GM18868 (cell line): ENCODE data around the gene RABGAP1L.

ENCODE experiments used
- ATAC-seq: cut with Tn5 transposase; IDR thresholded peaks from one replicate; pipeline ENCODE4 v1.9.1; 2021; ENCODE audit warnings: mild to moderate bottlenecking, moderate library complexity; ENCODE audit not compliant: unreplicated experiment

RABGAP1L gene

DNA sequence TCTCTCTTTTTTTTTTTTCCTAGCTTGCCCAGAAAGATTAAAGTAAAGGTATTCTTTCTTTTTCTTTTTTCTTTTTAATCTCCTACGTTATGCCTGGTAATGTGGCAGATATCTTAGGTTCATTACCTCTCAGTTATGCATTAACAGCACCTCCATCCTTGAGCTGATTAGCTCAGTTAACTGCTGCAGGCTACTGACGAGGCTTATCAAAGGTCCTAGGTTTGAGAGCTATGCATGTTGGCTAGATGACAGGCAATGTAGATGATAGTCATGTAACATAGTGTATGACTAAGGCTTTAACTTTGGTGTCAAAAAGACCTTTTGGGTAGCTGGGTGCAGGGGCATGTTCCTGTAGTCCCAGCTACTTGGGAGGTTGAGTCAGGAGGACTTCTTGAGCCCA is 786.7 kb downstream of the RABGAP1L start:
- ATAC-seq, result no peak

- no peak for ATAC-seq
Measured at GRCh38 chr1:174949061-174949460, 789.7 kb downstream of the RABGAP1L start.

- ATAC-seq, result no peak
Measured at GRCh38 chr1:174949645-174950044, 790.3 kb downstream of the RABGAP1L start.

- ATAC-seq, result peak; percentile 51
Measured at GRCh38 chr1:174953285-174954072, 794.2 kb downstream of the RABGAP1L start.

DNA sequence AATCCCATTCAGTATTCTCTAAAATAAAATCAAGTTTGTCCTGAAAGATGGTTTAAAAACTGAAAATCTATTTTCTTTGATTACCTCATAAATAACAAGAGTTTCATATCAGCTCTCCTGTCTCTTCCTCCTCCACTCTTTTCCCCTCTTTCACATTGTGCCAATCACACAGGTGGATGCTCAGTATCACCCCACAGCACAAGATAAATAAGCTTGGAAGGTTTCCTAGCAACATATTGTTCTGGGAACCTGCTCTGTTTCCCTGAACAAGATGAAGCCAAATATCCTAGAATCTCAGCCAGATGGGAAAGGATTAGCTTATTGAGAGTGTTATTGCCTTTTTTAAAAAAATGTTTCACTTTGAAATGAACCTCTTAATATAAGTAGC is 794.7 kb downstream of the RABGAP1L start:
- peak; percentile 17 for ATAC-seq

- no peak for ATAC-seq
Measured at GRCh38 chr1:174954671-174955669, 795.6 kb downstream of the RABGAP1L start.

DNA sequence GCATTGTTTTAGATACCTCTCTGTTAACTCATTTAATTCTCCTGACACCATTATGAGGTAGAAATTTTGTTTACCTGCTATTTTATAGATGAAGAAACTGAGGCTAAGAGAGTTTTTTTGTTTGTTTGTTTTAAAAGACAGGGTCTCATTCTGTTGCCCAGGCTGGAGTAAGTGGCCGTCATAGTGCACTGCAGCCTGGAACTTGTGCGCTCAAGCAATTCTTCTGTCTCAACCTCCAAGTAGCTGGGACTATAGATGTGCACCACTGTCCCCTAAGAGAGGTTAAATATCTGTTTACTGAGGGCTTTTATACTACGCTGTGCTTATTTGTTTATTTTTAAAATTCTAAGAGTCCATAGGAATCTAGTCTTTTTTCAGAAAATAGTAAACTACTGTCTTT is 796.8 kb downstream of the RABGAP1L start:
- no peak for ATAC-seq

GRCh38 chr1:174956976-174957375 is 797.7 kb downstream of the RABGAP1L start:
- no peak for ATAC-seq

DNA sequence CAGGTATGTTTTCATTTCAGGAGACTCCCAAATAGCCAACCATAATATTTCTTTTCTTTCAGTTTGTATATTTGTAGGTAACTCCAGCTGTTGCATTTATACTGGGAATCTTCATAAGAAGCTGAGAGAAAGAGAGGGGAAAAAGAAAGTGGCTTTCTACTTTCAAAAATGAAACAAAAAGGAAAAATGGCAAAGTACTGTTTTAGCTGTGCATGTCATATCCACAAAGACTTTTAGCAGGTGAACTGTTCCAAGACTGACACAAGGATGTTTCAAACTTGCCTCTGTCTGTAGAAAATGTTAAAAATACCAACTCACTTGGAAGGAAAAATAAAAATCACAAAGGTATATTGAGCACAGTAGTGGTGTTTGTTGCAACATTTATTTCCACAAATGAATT is 798.5 kb downstream of the RABGAP1L start:
- ATAC-seq, result no peak

DNA sequence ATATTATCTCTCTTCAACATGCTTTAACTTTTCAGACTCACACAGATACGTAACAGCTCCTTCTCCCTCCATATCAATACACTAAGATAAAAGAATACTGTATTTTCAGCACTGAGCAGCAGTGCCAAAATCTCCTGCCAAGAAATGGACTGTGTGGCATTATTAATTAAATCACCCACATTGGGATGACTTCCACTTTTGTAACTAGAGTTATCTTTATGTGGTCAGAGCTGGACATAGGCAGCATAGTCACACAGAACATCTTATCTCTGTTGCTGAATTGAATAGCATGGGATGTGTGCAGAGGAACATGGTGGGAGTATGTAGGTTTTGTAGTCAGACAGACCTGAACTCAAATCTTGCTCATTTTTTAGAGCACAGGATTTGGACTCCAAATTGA is 799.1 kb downstream of the RABGAP1L start:
- no peak for ATAC-seq

DNA sequence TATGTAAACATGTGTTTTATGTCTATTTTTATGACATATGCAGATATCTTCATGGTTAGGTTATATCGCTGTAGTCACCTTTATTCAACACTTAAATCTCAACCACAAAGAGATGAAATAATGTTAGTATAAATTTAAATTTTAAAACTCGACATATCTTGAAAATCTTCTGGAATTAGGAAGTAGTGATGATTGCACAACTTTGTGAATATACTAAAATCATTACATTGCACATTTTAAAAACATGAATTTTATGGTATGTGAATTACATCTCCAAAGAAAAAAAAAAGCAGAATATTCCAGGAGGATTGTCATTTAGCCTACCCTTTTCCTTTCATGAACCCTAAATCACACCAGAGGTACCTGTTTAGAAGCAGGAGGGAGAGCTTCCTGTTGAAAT is 801.0 kb downstream of the RABGAP1L start:
- ATAC-seq, result no peak

DNA sequence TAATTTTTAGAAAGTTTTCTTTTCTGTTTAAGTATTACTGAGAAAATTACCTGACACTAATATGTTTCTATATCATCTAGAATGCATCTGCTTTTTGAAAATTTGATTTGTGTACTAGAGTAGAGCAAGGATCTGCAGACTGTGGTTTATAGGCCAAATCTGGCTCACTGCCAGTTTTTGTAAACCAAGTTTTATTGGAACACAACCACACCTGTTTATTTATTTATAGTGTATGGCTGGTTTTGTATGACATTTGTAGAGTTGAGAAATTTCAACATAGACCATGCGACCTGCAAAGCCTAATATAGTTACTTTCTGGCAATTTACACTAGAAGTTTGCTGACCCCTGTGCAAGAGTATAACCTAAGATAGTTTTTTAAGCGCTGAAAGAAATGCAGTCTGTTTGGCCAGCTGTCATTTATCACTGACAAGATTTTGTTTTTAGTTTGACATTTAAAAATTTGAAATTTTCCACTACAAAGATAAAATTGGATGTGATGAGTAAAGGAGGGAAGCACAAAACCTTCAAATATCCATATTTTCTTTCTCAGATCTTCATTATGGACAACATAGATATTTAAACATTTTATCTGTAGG is 804.3 kb downstream of the RABGAP1L start:
- ATAC-seq, result no peak

DNA sequence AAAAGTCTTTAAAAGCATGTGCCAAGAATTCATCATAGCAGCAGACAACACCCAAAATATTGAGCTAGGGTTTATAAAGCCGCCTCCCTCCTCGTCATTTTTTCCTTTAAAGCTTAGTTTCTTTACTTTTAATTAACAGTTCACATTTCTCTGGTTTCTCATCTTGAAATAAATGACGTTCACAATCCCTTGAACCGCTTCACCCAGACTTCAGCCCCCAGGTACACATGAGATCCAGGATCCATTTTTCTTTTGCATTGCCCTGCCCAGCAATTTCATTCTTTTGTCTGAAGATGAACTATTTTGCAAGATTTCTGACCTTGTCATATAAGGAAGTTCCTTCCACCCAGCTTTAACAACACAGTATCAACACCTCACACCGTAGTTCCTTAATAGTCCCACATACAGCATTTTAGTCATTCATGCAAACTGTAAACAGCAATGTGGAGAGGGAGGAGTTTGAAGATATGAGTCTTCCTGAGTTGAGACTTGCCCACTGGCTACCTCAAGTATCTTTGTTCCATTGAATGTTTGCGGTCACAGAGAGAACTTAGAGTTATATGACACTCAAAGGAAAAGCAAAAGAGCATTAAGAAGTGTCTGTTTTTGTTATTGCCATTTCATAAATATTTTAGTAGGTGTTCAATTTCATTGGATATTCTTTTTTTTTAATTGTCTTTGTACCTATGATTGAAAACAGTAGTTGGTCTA is 805.1 kb downstream of the RABGAP1L start:
- no peak for ATAC-seq

DNA sequence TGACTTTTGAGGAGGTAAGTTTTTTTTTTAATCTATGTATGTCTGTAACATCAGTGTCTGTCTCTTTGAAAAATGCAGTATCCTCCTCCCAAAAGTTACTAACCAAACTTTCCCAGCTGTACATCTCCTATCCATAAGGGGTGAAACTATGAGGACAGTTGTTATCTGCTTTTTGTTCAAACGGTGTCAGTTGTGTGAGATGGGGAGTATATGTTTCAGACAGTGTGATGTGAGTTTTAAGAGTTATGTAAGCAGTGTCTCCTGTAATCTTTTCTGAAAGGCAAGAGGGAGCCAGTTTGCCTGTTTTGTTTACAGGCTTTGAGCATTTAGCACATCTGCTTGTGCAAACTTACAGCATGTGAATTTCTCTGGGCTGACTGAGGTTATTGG is 805.6 kb downstream of the RABGAP1L start:
- no peak for ATAC-seq

DNA sequence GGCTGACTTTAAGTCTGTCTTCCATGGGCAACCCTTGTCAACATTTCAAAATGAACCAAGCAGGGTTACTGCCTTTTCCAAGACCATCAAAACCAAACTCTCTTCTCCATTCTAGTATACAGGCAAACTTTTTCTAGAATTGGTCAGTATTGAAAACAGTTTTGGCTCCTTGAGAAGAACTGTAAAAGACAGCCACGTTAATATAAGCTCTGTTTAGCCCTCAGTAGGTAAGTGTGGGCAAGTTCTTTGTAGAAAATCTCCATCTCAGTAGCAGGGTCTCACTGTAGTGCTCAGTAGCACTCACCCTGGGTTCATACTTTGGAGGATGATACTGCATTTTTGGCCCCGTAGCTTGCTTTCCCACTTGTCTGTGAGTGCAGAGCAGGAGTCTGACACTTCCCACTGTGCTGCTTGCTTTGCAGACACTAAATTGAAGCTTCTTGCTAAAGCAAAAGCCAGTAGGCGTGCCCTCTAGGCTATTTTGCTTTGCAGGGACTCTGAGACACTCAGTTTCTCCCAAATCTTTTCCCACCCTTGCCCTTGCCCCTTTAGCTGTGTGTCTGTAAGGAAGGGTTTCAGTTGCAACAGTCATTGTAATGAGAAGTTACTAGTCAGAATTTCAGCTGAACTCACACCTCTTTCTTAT is 806.2 kb downstream of the RABGAP1L start:
- no peak for ATAC-seq

- ATAC-seq, result no peak
Measured at GRCh38 chr1:174966008-174966572, 806.8 kb downstream of the RABGAP1L start.

- ATAC-seq, result no peak
Measured at GRCh38 chr1:174967845-174968705, 808.8 kb downstream of the RABGAP1L start.

GRCh38 chr1:174968750-174969244 is 809.5 kb downstream of the RABGAP1L start:
- peak; percentile 85 for ATAC-seq

DNA sequence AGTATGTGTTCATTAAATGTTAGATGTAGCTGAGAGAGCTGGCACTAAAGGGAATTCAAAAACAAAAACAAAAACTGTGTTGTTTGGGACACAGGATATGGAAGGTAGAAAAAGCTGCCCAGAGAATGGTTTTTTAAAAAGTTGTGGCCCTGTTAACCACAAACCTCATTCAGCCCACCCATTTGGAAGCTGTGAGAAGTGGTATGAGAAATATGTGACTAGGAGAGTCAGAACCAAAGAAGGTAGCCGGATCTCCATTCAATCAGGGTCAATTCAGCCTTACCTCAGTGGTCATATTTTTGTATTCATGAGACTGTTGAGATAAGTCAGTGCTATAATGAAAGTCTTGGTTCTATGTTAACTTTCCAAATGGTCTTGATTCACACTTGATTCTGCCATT is 810.7 kb downstream of the RABGAP1L start:
- no peak for ATAC-seq
